Right cardiac atrium (tissue), 5 donors: ENCODE results near the gene FALEC. TPM values are rescaled to one million over a fixed set of nuclear protein-coding genes. Genes with fewer than 3 reads are reported as not detected.

ENCODE experiments used
- ATAC-seq, 2 donors: fragments of 200-7000 bp; cut with Tn5 transposase; one replicate each; pipeline versions ENCODE4 v1.8.0 to v1.9.1; 2020; ENCODE audit warnings: moderate library complexity in 2 of 2, mild to moderate bottlenecking in 1 of 2
- DNase-seq, 3 donors: peaks; one replicate each; pipeline ENCODE4 v3.0.0-alpha.2; 2020
- H3K27ac ChIP-seq: one replicate; pipeline ENCODE4 v1.5.1; 2013; ENCODE audit warnings: mild to moderate bottlenecking, low read length, control low read depth, moderate library complexity
- H3K27me3 ChIP-seq: one replicate; pipeline ENCODE4 v1.6.1; 2013; ENCODE audit not compliant: control insufficient read depth, insufficient read depth
- H3K4me1 ChIP-seq: one replicate; pipeline ENCODE4 v1.6.1; 2013; ENCODE audit warnings: low read length; ENCODE audit not compliant: control insufficient read depth, insufficient read depth
- H3K4me3 ChIP-seq: one replicate; pipeline ENCODE4 v1.5.1; 2013; ENCODE audit warnings: low read length, control low read depth
- H3K9me3 ChIP-seq: one replicate; pipeline ENCODE4 v1.6.1; 2013; ENCODE audit warnings: low read length; ENCODE audit not compliant: control insufficient read depth
- WGBS: extraction: QIAGEN DNeasy Blood & Tissue Kit; methylation state at CpG from one replicate; pipeline ENCODE4 v1.1.7; 2013; 5-methylcytosine and 5-hydroxymethylcytosine counted together
- intact Hi-C, 4 donors: fragments of 100-400 bp; cut with DNase I; formaldehyde crosslinking; loops; one replicate each; pipeline versions ENCODE4 v1.11.0 to v1.14.0; 2022 to 2023
- polyA plus RNA-seq: library from polyadenylated mRNA; stranded (reverse); fragments of 200-250 nt; gene quantifications from one replicate; pipeline ENCODE4 v1.2.3, GENCODE V29; 2013
- total RNA-seq, 4 donors: library from RNA; stranded (reverse); fragmentation: NEBNext Ultra II Directional; extraction: Animal tissue kit (Norgen Biotek cat#: 25700); gene quantifications; one replicate each; pipeline ENCODE4 v1.2.1, GENCODE V29; 2021
- donor health status: healthy with polysubstance abuse.
- donor health status: DM: no; HTN: yes; CAD: no.
- donor health status: DM: no; HTN: no; CAD: no.
- donor health status: DM: no; HTN: yes; CAD: no; lungs with severe emphysema.
- donor health status: DM: yes; HTN: yes; CAD: no.

Gene FALEC
- total and polyA plus RNA-seq, 5 donors = 0.60 to 0.70 TPM; not detected in 3

DNA sequence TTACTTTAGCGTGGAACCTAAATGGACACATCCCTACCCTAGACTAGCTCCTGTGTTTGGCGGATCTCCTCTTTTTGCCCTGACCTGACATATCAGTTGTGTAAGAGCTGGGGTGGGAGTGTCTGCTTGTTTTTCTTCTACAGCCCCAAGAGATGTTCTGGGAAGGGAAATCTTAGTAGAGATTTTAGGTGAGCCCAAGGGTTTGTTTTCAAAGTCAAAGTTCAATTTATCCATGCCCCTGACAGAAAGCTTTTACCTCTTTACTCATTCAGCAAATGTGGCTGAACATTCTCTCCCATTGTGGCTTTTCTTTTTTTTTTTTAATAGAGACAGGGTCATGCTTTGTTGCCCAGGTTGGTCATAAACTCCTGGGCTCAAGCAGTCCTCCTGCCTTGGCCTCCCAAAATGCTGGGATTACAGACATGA is 35.6 kb upstream of the FALEC start:
- H3K9me3 ChIP-seq = no peaks in the 10 kb centered on the region
- H3K4me3 ChIP-seq = no peak overlapping the region
- intact Hi-C loops = loop anchor here in 1 of 4 donors (10.0 kb wide), 1 partner anchor 55 kb away; no protein-coding TSS in a partner anchor
- H3K4me1 ChIP-seq = peaks cover 3% of the 10 kb centered on the region
- H3K27me3 ChIP-seq = no peaks in the 10 kb centered on the region
- WGBS = 65% methylated on average over 2 of the region's 2 CpGs
- H3K27ac ChIP-seq = no peak overlapping the region
- no peak for DNase-seq
- ATAC-seq = no peak

DNA sequence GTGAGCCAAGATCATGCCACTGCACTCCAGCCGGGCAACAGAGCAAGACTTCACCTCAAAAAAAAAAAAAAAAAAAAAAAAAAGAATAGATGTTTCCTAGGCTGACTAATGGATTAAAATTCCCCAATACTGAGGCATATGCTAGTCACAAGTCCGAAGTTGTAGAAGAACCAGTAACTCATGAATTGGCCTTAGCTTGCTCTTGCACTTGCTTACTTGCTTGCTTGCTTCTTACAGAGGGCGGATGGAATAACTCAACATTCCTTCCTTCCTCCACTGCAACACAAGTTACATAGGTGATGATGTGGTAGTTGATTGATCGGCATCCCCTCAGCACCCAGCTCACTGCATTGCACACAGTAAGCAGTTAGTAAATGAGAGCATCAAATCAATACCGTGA is 31.1 kb upstream of the FALEC start:
- WGBS = 76% methylated on average over 5 of the region's 5 CpGs
- Histone ChIP-seq H3K4me1 (peaks cover 5% of the 10 kb centered on the region), H3K9me3 (no peaks in the 10 kb centered on the region), H3K27me3 (no peaks in the 10 kb centered on the region), H3K4me3 (no peak overlapping the region), H3K27ac (no peak overlapping the region)
- ATAC-seq (no peak), DNase-seq (no peak)
- intact Hi-C loops = no loop called here

DNA sequence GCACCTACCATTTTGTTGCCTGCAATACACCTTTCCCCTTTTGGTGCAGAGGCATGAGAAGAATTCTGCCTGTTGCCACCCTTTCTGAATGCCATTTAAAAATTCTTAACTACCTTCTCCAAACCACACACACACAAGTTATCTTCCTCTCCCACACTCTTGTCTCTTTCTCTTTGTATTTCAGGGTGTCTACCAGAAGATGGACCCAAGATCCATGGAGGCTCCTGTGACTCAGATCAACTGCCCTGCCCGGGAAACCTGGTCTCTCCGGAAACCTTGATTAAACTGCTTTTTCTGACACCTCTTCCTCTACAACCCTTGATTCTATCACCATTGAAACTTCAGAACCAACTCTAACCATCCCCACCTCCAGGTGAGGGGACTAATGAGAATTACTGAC is 30.7 kb upstream of the FALEC start:
- 13% methylated on average over 2 of the region's 2 CpGs for WGBS
- DNase-seq (no peak), ATAC-seq (no peak)
- intact Hi-C loops = no loop called here
- Histone ChIP-seq H3K27ac (no peak overlapping the region), H3K9me3 (no peaks in the 10 kb centered on the region), H3K4me1 (peaks cover 5% of the 10 kb centered on the region), H3K27me3 (no peaks in the 10 kb centered on the region), H3K4me3 (no peak overlapping the region)

DNA sequence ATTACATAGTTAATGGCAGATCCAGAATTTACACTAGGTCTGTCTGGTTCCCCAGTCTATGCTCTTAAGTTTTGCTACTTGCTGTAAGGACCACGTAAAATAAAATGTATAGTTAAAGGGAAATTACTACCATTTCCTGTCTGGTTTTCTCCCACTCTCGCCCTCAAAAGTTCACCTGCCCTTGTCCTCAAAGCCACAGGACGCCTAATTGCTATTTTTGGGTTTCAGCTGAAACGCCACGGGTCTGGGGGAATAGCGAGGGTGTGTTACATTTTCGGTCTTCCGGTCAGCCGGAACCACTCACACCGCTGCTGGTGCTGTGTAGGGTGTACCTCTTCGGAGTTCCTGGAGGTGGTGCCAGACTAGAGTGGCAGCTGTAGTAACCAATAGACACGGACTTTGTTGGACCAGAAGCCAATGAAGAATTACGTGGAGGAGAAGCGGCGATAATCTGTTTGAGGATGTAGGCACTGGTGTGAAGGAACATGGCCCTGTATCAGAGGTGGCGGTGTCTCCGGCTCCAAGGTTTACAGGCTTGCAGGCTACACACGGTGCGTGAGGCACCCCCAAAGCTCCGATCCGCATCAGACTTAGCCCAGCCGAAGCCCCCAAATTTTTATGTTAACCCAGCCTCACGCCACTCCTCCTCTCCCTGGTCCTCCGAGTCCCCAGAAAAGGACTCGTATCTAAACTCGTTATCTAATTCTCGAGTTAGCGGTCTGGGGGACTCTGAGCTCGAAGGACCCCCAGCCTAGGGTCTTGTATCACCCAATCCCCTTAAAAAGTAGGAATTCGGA is 28.4 kb upstream of the FALEC start, which contains the start of gene TARS2:
TSS of gene TARS2 (plus strand) at position 454 of the 797 bp plus-strand sequence. CDS start at position 486, 32 bp downstream.
- whole genome bisulfite sequencing = under 1% methylated on average over 30 of the region's 30 CpGs
- intact Hi-C loops = no loop called here
- Histone ChIP-seq H3K27ac (peak within 1 kb of the TSS; percentile 74), H3K27me3 (no peaks in the 10 kb centered on the region), H3K9me3 (no peaks in the 10 kb centered on the region), H3K4me3 (peak within 1 kb of the TSS; percentile 78), H3K4me1 (peaks cover 5% of the 10 kb centered on the region)
- DNase-seq = peak; percentile 92 to 95 (median 94)
- ATAC-seq = peak; percentile 100

DNA sequence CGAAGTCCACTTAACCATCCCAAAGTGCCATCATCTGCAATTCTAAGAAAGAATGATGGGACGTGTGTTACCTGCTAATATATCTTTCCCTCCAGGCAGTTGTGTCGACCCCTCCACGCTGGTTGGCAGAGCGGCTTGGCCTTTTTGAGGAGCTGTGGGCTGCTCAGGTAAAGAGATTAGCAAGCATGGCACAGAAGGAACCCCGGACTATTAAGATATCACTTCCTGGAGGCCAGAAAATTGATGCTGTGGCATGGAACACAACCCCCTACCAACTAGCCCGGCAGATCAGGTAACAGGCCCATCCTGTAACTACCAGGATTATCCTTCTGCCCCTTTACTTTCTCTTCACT is 27.8 kb upstream of the FALEC start:
- peak overlapping the region; percentile 78 for H3K4me3 ChIP-seq
- no peaks in the 10 kb centered on the region for H3K9me3 ChIP-seq
- intact Hi-C loops = no loop called here
- 6% methylated on average over 7 of the region's 7 CpGs for WGBS
- H3K27me3 ChIP-seq = no peaks in the 10 kb centered on the region
- no peak overlapping the region for H3K27ac ChIP-seq
- DNase-seq = no peak
- ATAC-seq = peak in 1 of 2 donors; percentile 7
- peaks cover 5% of the 10 kb centered on the region for H3K4me1 ChIP-seq

DNA sequence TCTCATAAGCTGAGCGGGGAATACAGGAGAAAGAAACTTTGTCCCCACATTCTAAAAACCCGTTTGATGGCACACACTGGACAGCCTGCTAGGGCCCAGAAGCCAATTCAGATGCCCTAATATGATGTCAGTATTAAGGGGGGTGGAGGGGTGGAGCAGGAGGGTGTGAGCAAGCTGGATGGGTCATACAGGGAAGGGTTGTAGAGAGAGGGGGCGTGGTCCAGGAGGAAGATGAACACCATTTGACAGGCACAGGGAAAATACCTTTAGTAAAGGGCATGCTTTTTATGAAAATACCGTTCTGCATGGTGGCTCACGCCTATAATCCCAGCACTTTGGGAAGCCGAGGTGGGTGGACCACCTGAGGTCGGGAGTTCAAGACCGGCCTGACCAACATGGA is 22.4 kb upstream of the FALEC start:
- Histone ChIP-seq H3K4me1 (peaks cover under 1% of the 10 kb centered on the region), H3K27ac (no peak overlapping the region), H3K4me3 (no peak overlapping the region), H3K27me3 (no peaks in the 10 kb centered on the region), H3K9me3 (no peaks in the 10 kb centered on the region)
- no peak for DNase-seq
- intact Hi-C loops = no loop called here
- WGBS = 96% methylated on average over 8 of the region's 8 CpGs
- ATAC-seq = no peak

DNA sequence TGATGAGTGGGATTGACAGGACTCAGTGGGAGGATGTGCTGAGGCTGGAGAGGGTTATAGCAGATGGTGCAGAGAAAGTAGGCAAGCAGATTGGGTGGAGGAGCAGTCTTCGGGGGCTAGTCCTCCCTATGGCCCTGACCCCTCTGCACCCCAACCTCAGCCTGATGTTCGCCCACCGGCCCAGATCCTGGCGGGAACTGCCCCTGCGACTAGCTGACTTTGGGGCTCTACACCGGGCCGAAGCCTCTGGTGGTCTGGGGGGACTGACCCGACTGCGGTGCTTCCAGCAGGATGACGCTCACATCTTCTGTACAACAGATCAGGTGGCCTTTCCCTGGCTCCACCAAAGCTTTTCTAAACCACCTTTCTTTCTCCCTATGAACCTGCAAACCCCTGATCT is 17.2 kb upstream of the FALEC start:
- intact Hi-C loops = no loop called here
- 95% methylated on average over 10 of the region's 10 CpGs for WGBS
- H3K27me3 ChIP-seq = no peaks in the 10 kb centered on the region
- DNase-seq = no peak
- H3K4me3 ChIP-seq = no peak overlapping the region
- H3K27ac ChIP-seq = no peak overlapping the region
- no peaks in the 10 kb centered on the region for H3K4me1 ChIP-seq
- ATAC-seq = peak in 1 of 2 donors; percentile 11
- H3K9me3 ChIP-seq = no peaks in the 10 kb centered on the region

DNA sequence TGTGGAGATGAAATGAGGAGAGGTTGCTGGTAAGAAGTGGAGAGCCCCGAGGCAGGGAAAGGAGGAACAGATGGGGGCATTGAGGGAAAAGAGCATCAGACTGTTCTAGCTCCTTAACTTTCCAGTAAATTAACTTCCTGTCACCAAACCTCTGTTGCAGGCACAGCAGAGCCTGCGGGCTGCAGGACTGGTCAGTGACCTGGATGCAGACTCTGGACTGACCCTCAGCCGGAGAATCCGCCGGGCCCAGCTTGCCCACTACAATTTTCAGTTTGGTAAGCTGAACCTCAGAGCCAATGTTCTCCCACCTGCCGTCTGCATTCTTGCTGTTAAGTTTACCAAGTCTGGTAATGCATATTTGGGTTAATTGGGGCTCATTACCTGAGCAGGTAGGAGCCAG is 10.1 kb upstream of the FALEC start:
- Histone ChIP-seq H3K4me3 (no peak overlapping the region), H3K4me1 (peaks cover 3% of the 10 kb centered on the region), H3K9me3 (no peaks in the 10 kb centered on the region), H3K27ac (no peak overlapping the region), H3K27me3 (no peaks in the 10 kb centered on the region)
- DNase-seq (no peak), ATAC-seq (no peak)
- intact Hi-C loops = no loop called here
- WGBS = 88% methylated on average over 6 of the region's 6 CpGs

DNA sequence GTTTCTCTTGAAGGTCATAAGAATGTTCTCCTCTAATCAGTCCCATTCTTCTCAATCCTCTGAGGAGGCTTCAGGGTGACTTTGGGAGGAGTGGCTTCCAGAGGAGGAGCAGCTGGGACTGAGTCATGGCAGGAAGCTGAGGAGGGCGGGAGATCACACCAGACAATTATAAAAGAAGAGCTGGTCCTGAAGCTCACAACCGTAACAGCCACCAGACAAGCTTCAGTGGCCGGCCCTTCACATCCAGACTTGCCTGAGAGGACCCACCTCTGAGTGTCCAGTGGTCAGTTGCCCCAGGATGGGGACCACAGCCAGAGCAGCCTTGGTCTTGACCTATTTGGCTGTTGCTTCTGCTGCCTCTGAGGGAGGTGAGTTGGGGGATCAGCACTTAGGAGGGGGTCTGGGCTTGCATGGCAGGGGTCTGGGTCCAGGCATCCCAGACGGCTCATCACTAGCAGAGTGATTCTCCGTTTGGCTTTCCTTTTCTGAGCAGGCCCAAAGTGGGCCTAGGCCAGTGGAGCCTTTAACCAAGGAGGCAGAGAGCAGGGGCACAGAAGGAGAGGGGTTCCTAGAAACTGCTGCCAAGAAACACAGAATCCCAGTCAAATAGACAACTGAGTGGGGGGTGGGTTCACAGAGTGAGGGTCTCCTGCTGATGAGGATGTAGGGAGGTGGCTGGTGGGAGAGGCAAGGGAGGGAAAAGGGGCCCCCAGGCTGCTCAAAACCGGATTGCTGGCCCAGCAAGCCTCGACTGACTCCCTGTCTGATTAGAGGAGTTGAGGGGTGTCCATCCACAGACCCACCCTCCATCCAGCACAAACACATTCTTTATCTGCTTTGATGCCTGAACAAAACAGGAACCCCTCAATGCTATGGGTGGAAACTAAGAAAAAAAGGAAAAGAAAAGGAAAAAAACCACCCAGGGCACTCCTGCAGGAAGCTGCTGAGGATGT is 7.4 kb upstream of the FALEC start, which contains the start of gene ECM1:
TSS of gene ECM1 (plus strand) at position 198 of the 953 bp plus-strand sequence. CDS start at position 299, 101 bp downstream.
- intact Hi-C loops = no loop called here
- Histone ChIP-seq H3K4me1 (peaks cover 3% of the 10 kb centered on the region), H3K27ac (peak within 1 kb of the TSS; percentile 82), H3K4me3 (peak within 1 kb of the TSS; percentile 32), H3K27me3 (no peaks in the 10 kb centered on the region), H3K9me3 (no peaks in the 10 kb centered on the region)
- DNase-seq = peak; percentile 70 to 74 (median 73)
- peak; percentile 84 to 94 for ATAC-seq
- 33% methylated on average over 7 of the region's 7 CpGs for WGBS

DNA sequence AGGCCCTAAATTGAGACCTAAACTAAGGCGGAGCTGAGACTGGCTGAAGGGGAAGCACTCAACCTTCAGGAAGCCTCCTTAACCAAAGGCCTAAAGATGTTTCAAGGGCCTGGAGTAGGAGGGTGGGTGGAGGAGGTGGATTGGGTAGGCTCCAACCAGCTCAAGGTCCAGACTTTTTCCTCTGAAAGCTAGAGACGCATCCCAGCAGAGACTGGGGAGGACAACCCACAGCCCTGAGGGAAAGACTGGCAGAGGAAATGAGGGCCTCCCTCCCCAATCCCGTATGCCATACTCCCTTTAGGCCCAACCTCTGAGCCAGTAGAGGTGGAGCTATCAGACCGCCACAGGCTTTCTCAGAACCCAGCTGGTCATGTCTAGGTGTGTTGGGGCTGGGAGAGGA is 6.6 kb upstream of the FALEC start:
- H3K4me1 ChIP-seq = peaks cover 3% of the 10 kb centered on the region
- H3K27ac ChIP-seq = no peak overlapping the region
- no peaks in the 10 kb centered on the region for H3K27me3 ChIP-seq
- no peaks in the 10 kb centered on the region for H3K9me3 ChIP-seq
- WGBS = 59% methylated on average over 4 of the region's 4 CpGs
- peak in 1 of 2 donors; percentile 3 for ATAC-seq
- H3K4me3 ChIP-seq = peak overlapping the region; percentile 32
- intact Hi-C loops = no loop called here
- no peak for DNase-seq

DNA sequence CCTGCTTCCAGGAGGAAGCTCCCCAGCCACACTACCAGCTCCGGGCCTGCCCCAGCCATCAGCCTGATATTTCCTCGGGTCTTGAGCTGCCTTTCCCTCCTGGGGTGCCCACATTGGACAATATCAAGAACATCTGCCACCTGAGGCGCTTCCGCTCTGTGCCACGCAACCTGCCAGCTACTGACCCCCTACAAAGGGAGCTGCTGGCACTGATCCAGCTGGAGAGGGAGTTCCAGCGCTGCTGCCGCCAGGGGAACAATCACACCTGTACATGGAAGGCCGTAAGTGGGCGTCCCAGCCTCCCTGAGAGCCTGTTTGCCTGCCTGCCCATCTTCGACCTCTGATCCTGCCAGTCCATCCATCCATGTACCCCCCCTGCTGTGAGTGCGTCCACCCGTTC is 4.0 kb upstream of the FALEC start:
- ATAC-seq = no peak
- no peak overlapping the region for H3K4me3 ChIP-seq
- H3K9me3 ChIP-seq = no peaks in the 10 kb centered on the region
- peak in 1 of 3 donors; percentile 45 for DNase-seq
- WGBS = 94% methylated on average over 12 of the region's 12 CpGs
- no peaks in the 10 kb centered on the region for H3K27me3 ChIP-seq
- peaks cover 5% of the 10 kb centered on the region for H3K4me1 ChIP-seq
- H3K27ac ChIP-seq = no peak overlapping the region
- intact Hi-C loops = no loop called here
